ENCODE results near the gene MTA1.

The MTA1 gene

DNA sequence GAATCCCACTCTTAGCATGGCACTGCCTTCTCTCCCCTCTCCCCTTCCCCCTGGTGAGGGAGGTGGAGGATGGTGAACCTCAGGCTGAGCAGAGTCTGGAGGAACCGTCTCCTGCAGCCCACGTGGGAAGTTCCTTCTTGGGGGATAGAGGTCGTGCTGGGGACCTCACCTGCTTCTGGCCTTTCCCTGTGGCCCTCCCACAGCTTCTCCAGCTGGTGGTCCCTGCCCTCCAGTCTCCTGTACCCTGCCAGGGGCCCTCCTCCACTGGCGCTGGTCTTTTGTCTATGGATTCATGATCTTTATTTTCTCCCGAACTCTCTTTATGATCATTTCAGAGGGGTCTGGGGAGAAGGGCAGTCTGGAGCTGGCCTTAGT, 9.0 kb upstream of the MTA1 start:
- no peak for DNase-seq (ENCODE audit: low spot score)

DNA sequence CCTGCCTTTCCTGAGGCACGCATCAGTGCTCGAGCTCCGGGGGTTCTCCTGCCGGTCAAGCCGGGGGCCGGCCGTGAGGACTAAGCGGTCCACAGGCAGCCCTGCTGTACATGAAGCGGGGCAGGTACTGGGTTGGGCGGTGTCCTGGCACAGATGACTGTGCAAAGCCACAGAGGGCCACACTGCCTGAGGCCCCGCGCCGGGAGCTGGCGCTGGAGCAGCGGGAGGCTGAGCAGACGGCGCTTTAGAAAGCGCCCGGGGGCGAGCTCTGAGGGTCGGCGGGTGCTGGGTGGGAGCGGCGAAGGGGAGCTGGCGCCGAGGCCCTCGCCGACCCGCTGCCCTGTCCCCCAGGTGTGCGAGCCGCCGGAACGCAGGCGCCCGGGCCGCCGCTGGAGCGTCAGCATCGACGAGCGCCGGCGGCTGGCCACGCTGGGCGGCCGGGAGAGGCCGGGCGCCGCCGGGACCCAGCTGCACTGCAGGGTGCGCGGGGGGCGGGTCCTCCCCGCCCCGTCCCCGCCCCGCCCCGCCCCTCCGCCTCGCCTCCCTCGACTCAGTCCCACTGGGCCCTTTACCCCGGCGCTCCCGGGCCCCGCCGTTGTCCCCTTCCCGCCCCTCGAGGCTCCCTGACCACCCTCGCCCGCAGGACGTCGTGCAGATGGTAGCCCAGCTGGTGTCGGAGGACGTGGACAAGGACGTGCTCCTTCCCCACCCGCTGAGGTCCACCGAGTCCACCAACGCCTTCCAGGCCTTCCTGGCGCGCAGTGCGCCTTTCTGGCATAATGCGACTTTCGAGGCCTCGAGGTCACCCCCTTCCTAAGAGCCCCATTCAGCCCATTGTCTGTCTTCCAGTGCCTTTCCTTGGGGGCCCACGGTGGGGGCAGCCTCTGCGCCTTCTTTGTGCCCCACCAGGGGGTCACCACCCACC, 8.3 kb upstream of the MTA1 start:
- peak; percentile 86 for DNase-seq (ENCODE audit: low spot score)

DNA sequence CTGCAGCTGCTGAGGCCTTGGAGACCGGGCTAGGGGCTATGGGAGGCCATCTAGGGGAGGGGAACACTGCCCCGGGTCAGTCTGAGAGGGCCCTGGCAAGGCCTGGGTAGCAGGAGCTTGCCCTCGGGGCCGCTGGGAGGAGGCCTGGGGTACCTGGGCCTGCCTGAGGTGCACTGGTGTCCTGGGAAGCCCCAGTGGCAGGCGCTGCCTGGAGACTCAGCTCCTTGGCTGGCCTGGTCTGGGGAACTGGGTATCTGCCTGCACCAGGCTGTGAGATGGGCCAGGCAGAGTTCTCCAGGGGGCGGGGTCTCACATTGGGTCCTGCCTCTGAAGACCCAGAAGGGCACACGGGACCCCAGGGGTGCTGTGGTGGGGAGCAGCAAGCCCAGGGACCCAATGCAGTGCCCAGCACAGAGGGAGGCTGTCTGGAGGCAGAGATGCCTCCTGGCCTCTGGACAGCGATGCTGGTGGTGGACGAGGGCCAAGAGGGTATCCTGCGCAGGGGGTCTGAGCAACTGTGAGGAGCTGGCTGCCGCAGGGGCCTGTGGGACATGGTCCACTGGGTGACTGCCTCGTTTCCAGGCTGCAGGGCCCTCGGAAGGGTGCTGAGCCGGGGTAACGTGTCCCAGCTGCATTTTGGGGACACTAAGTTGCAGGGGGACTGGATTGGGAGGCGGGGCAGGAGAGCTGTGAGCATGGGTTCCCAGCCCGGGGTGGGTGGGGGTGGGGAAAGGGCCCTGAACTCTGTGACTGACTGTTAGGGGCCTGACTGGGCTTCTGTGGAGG, 7.4 kb upstream of the MTA1 start:
- DNase-seq (ENCODE audit: low spot score), result no peak

DNA sequence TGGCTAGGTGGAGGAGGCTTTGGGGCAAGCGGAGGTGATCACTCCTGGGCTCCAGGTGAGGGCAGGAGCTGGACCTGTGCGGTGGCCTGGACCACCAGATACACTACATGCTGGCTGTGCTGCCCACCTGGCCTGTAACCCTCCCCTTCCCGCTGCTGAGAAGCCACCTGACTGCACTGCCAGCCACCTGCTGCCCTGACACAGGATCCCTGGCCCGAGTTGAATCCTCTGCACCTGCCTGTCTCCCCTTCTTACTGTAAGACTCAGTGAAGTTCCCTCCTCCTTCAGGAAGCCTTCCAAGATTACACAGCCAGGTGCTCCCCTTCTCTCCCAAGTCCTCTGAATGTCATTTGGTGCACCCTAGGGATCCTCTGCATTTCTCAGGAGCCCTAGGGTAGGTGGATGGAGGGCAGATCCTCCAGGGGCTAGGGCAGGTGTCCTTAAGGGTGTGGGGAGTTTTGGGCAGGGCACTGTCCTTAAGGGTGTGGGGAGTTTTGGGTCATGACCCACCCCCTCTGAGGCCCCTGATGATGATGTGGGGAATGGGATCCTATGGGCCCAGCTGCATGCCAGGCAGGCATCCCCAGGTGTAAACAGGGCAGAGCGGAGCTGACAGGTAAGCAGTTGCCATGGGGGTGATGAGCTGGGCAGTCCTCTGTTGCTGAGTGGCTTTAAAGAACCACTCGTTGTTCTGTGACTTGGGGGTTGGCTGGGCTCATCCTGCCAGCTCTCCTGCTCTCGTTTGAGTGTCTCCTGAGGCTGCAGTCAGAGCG, 6.7 kb upstream of the MTA1 start:
- DNase-seq (ENCODE audit: low spot score), result no peak

DNA sequence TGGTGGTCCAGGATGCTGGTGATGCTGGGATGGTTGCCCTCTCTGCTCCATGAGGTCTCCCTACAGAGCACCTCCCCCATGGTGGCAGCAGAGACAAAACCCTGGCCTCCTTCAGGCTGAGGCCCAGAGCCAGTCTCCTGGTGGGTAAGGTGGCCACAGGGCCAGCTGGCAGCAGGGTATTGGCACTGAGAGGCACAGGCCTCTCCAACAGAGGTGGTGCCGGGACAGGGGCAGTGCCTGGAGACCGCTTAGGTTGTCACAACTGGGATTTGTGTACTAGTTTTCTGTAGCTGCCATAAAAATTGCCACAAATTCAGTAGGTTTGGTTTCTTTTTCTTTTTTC, 6.1 kb upstream of the MTA1 start:
- no peak for DNase-seq (ENCODE audit: low spot score)

DNA sequence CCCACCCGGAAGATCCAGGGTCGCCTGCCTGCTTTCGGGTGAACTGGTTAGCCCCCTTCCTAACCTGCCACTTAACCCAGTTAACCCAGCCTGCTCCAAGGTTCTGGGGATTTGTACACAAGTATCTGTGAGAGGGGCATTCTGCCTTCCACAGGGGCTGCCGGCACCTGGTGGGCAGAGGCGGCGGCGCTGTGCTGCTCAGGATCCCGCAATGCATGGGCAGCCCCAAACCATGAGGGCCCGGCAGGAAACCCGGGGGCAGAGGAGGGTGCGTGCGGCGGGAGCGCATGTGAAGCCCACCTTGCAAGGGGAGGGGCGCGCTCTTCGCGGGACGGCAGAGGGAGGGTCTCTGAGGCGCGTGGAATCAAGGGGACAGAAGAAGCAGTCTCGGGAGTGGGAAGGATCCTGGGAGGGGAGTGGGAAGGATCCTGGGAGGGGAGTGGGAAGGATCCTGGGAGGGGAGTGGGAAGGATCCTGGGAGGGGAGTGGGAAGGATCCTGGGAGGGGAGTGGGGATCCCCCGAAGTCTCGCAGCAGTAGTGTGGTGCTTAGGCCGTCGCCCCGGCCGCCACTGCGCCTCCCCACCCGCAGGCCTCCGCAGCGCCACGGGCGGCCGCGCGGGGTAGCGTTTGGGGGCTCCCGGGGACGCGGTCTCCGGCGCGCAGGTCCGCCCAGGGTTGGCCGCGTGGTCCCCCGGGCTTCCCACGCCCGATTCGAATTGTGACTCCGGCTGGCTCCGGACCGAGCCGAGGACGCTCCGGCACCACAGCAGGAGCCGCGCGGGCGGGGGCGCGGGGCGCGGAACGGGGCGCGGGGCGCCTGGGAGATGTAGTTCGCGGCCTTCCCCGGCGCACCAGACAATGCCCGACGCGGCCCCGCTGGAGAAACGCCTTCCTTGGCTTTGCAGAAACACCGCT, 4.9 kb upstream of the MTA1 start:
- DNase-seq (ENCODE audit: low spot score), result peak; percentile 81

DNA sequence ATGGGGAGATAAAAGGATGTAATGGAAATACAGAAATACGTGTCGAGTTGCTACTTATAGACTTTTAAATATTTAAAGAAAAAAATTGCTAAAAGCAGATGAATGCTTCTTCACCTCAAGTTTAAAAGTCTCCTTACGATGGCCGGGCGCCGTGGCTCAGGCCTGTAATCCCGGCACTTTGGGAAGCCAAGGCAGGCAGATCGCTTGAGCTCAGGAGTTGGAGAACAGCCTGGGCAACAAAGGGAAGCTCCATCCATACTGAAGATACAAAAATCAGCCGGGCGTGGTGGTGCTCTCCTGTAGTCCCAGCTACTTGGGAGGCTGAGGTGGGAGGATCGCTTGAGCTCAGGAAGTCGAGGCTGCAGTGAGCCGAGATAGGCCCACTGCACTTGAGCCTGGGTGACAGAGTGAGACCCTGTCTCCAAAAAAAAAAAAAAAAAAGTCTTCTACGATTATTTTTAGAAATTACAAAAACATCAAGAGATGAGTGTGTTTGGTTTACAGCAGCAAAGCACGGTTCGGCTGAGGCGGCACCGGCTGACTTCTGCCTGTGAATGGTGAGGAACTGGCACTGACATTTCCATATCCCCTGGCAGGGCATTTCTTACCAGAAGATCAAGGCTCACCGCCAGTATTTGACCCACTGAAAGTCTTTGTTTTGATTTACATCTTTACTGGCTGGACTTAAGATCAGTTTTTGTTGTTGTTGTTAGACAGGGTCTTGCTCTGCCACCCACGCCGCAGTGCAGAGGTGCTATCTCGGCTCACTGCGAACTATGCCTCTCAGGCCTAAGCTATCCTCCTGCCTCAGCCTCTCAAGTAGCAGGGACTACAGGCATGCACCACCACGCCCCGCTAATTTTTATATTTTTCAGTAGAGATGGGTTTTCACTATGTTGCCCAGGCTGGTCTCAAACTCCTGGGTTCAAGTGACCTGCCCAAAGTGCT, 3.9 kb upstream of the MTA1 start:
- DNase-seq (ENCODE audit: low spot score), result no peak

DNA sequence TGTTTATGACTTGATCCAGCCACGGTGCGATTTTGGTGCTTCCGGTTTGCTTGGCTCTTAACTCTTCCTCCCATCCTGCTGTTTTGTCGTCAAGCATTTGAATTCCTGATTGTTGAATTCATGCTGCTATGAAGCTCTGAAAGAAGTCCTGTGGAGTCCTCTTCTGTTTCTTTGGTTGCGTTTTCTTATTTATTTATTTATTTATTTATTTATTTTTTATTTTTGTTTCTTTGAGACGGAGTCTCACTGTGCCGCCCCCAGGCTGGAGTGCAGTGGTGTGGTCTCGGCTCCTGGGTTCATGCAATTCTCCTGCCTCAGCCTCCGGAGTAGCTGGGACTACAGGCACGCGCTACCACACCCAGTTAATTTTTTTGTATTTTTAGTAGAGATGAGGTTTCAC, 3.0 kb upstream of the MTA1 start:
- no peak for DNase-seq (ENCODE audit: low spot score)

DNA sequence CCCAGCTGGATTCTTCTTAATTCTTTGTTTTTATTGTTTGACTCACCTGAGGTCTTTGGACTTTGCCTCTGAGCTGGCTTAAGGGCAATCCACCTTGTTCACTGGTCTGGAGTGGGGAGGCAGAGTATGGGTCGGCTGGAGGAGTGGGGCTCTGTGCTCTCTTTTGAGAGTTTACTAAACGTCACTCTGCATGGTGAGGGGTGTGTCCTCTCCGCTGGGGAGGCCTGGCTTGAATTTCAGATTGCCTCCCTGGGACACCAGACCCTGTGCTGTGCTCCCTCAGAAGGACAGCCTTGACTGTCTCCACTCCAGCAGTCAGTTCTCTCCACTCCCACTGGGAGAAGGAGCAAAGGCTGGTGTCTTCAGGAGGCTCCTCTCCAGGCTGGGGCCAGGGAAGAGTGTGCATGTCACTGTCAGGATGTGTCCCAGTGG, 1.9 kb upstream of the MTA1 start:
- no peak for DNase-seq (ENCODE audit: low spot score)

DNA sequence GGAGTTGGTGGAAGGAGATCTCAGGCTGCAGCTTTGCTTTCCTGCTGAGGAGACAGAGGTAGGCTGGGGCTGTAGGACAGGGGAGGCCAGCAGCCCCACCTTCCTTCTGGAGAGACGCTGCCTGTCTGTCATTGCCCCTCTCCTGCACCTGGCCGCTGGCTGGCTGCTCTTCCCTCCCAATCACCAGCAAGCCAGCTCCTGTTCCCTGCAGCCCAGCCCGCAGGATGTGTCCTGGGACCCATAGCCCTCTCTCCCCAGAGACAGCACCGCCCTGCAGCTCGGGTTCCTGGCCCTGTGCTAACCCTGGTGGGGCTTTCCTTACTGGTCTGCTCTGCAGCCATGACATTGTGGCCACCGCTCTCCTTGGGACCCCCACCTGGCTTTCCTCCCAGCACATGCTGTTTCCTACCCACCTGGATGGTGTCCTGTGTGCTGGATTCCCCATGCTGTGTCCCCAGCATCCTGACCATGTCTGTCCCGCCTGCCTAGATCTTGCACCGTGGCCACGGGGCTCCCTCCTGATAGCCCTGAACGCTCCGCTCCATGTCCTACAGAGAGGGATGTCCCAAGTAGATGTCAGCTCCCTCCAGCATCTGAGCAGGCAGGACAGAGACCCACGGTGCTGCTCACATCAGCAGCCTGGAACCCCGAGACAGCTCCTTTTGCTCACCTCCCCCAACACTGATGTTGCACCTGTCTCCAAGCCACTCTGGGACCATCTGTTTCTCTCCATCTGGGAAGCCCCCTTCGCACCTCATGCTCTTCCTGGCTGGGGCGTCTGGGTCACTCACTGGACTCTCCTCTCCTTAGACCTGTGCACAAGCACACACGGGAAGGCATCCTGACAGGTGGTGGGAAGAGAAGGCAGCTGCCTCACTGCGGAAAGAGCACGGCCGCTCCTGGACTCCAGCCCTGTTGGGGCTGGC, 1.1 kb upstream of the MTA1 start:
- no peak for DNase-seq (ENCODE audit: low spot score)

DNA sequence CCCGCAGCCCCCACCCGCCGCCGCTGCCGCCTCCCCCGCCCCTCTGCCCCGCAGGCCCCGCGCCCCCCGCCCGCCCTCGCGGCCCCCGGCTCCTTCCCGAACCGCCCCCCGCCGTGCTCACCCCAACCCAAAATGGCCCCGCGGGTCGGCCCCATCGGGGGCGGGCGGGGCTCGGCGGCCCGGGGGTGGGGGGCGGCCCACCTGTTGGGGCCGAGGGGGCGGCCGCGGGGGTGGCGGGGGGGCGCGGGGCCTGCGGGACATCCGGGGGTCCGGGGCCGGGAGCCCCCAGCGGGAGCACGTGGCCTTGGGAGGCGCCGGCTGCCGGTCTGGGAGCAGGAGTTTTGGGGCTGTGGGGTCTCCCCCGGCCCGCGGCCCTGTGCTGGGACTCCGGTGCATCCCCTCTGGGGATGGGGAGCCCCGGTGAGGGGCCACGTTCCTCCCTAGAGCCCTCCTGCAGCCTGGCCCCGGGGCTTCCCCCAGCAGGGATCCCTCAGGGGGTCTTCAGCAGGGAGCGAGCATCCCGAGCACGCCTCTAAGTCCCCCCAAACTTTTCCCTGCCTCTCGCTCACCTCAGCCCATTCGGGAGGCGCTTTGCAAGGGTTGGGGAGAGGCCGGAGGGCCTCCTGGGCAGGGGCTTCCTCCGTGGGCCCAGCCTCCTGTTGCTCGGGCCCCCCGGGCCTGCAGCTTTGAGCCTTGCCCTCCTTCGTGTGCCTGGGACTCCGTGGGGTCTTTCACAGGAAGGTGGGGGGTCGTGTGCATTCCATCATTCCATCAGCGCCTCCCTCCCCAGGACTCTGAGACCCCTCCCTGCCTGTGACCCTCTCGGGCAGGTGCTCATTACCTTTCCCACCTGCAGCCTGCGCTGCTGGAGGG, 710 bp downstream of the MTA1 start:
- no peak for DNase-seq (ENCODE audit: low spot score)

DNA sequence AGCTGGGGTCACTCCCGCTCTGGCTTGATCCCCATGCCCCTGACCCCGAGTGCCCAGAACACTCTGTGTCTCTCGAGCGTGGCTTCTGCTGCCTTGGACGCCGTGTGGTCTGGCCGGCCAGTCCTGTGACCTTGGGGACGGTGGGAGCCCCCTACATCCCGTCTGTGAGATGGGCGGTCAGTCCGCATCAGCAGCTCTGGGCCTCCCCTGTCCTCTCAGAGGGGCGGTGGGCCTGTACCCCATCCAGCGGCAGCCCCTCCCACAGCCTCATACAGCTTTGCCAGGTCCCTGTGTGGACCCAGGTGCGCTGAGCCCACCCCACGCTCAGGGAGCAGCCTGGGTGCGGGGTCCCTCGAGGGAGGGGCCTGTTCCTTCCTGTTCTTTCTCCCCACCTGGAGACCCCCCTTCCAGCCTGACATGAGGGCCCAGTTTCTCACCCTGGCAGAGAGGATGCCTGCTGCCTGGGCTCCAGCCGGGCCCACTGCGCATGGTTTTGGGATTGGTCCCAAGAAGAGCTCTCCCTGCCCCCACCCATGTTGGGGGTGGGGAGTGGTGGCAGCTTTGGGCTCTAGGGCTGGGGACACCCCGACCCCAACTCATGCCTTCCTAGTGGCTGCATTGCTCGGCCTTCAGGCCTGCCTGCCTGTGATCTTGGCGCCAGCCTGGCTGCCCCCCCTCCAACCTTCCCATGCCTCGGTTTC, 1.5 kb downstream of the MTA1 start:
- no peak for DNase-seq (ENCODE audit: low spot score)

DNA sequence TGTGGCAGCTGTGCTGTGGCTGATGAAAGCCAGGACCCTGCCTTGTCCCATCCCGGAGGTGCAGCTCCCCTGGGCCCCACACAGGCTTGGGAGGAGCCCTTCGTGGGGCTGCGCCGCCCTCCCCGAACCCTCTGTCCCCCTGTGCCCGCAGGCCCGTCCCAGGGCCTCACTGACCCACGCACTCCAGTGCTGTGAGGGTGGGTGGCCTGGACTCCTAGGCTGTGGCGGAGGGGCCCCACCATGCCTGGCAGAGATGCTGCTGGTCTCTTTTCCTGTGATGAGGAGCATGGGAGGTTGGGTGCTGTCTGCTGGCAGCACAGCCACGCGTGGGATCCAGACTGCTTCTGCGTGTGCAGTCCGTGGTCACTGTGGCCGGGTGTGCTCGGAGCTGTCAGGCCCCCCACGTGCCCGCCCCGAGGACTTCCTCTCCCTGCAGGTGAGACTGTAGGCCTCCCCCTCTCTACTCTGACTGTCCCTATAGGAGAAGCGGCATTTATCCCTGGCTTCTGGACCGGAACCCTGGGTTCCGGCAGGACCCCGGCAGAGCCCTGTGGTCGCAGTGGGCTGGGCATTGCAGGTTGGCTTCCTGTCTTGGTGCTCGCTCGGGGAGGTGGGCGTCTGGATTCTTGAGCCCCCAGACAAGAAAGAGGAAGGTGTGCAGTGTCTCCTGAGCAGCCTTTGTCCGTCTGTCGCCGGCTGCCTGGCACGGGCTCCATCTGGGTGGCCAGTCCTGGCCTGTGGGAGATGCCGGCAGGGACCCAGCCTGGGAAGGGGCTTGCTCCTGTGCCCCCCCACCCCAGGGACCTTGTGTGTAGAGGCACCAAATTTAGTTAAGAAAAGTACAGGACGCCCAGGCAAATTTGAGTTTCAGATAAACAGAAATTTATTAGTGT, 2.3 kb downstream of the MTA1 start:
- DNase-seq (ENCODE audit: low spot score), result no peak

DNA sequence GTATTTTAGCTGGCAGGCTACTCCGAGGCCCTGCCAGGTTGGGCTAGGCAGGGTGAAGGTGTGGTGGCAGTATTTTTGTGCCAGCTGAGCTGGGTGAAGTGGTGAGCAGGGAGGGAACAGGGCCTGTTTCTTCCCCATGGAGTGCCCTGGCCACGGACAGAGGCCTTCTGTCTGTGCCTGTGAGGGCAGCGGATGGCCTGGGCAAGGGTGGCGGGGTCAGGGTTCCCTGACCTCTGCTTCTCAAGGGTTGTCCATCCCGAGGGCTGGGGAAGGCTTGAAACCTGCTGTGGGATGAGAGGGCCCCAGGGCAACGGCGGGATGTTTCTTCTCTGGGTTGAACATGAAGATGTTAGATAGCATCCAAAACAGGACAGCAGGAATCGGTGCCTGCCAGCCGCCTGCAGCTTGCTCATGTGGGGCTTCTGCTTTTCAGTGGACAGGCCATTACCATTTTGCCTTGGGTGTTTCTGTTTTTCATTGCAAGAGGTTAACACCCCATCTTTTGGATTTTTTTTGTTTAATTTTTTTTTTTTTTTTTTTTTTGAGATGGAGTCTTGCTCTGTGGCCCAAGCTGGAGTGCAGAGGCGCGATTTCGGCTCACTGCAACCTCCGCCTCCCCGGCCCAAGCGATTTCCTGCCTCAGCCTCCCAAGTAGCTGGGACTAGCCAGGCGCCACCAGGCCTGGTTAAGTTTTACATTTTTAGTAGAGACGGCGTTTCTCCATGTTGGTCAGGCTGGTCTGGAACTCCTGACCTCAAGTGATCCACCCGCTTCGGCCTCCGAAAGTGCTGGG, 3.3 kb downstream of the MTA1 start:
- DNase-seq (ENCODE audit: low spot score), result no peak

DNA sequence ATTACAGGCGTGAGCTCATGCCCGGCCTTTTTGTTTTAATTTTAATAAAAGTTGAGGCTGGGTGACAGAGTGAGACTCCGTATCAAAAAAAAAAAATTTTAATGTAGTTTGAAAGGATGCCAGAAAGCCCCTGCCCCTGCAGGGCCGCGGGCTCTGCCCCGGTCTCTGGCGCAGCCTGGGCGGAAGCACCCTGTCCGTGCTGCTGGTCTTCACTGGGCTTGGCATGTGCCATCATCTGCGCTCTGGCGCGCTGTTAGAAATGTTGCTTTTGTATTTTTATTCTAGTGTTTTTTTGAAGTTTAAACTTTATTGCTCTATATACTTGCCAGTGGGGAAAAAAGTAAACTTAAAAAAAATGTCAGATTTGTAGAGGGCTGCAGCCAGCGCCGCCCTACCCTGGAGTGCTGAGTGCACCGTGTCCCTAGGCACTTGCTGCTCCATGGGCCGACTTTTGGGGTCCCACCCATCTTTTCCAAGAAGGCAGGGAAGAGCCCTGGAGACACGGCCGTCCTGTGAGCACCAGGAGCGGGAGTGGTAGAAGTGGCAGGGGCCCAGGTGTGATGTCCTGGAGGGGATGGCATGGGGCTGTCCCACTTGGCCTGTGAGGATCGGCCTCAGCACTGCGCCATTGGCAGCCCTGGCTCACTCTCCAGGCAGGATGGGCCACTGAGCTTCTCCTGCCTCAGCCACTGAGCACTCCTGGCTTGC, 4.0 kb downstream of the MTA1 start:
- DNase-seq (ENCODE audit: low spot score), result no peak

Data from HuH-7 (cell line).